ENCODE results near the gene PXT1. TPM values are rescaled to one million over a fixed set of nuclear protein-coding genes. Genes with fewer than 3 reads are reported as not detected.

Gene PXT1
- total RNA-seq, 1 donor = not detected

DNA sequence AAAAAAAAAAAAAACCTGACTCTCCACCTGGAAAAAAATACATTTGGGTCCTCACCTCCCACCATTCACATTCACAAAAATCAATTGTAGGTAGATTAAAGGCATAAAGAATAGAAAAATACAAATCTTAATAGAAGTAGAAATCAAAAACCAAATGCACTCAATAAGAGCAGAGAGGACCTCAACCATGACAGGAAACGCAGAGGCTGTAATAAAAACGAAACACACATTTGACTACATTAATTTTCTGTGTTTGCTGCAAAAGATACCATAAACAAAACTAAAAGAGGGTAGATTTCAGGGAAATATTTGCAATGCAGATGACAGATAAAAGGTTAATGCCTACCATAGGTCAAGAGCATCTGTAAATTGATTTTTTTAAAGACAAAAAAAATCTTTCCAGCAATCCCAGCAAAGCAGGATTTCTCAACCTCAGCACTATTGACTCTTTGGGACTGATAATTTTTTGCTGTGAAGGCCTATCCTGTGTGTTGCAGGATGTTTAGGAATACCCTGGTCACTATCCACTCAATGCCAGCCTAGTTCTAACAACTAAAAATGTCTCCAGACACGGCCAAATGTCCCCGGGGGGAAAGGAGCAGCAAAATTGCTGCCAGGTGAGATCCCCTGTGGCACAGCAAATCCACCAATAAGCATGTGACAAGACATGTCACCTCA lies 64.3 kb downstream of the PXT1 start:
- no peak for TF ChIP-seq CTCF (IDR thresholded peaks at IDR 0.05; ENCODE audit: insufficient read depth, low read length)
- no peak for DNase-seq (ENCODE audit: low read depth)
- H3K4me3 ChIP-seq (ENCODE audit: low read depth, low read length) = no peak overlapping the region

DNA sequence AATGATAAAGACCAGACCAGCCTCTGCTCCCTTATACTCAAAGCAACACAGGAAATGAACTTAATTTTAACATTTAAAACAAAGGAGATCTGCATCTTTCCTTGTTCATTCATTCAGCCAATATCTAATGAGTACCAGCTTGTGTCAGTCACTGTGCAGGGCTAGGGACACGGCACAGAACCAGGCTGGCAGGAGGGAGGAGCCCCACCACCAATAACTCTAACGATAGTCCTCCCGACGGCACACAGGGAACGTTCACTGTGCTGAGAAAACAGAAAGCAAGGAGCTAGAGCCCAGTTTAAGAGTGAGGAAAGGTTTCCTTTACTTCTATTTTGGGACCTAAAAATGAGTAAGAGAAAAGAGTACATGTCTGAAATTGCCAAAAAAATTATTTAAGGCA lies 65.1 kb downstream of the PXT1 start:
- DNase-seq (ENCODE audit: low read depth) = no peak
- no peak overlapping the region for H3K4me3 ChIP-seq (ENCODE audit: low read depth, low read length)
- TF ChIP-seq CTCF (IDR thresholded peaks at IDR 0.05; ENCODE audit: insufficient read depth, low read length) = no peak

GRCh38 chr6:36376742-36377141 lies 65.9 kb downstream of the PXT1 start:
- H3K4me3 ChIP-seq (ENCODE audit: low read depth, low read length) = no peak overlapping the region
- TF ChIP-seq CTCF (IDR thresholded peaks at IDR 0.05; ENCODE audit: insufficient read depth, low read length) = no peak
- no peak for DNase-seq (ENCODE audit: low read depth)

- no peak for DNase-seq (ENCODE audit: low read depth)
- no peak overlapping the region for H3K4me3 ChIP-seq (ENCODE audit: low read depth, low read length)
- TF ChIP-seq CTCF (IDR thresholded peaks at IDR 0.05; ENCODE audit: insufficient read depth, low read length) = no peak
Observed at GRCh38 chr6:36376183-36376582, 66.5 kb downstream of the PXT1 start.

GRCh38 chr6:36375644-36376155 lies 67.0 kb downstream of the PXT1 start:
- no peak for TF ChIP-seq CTCF (IDR thresholded peaks at IDR 0.05; ENCODE audit: insufficient read depth, low read length)
- DNase-seq (ENCODE audit: low read depth) = no peak
- H3K4me3 ChIP-seq (ENCODE audit: low read depth, low read length) = no peak overlapping the region

DNA sequence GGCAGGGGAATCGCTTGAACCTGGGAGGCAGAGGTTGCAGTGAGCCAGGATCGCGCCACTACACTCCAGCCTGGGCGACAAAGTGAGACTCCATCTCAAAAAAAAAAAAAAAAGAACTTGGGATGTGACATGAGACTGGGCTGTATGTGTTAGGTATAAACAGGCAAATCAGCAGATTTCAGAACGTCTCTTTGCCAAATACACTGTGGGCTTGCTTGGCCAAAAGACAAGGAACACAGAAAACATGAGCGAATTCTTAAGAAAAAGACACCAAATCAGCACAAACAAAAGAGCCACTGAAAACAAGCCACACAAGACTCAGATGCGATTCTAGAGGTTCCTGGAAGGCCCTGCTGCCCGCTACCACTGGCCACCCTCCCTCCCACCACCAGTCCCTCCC lies 67.7 kb downstream of the PXT1 start:
- no peak for TF ChIP-seq CTCF (IDR thresholded peaks at IDR 0.05; ENCODE audit: insufficient read depth, low read length)
- no peak overlapping the region for H3K4me3 ChIP-seq (ENCODE audit: low read depth, low read length)
- no peak for DNase-seq (ENCODE audit: low read depth)

DNA sequence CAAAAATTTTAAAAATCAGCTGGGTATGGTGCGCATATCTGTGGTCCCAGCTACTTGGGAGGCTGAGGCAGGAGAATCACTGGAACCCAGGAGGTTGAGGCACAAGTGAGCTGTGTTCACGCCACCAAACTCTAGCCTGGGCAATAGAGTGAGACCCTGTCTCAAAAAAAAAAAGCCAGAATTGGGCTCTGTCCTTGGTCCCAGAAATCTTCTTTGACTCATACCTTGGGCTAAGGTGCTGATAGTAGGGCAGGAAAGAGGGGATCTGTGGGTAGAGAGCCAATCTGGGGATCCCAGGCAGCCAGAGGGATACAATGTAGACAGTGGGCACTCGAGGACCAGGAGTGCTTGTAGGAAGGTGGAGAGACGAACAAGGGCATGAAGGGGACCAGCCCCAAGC lies 68.5 kb downstream of the PXT1 start:
- no peak for TF ChIP-seq CTCF (IDR thresholded peaks at IDR 0.05; ENCODE audit: insufficient read depth, low read length)
- DNase-seq (ENCODE audit: low read depth) = no peak
- H3K4me3 ChIP-seq (ENCODE audit: low read depth, low read length) = no peak overlapping the region

All from fibroblast of the aortic adventitia (primary cell).